Panc1 (cell line): ENCODE measurements around the gene MBD5. TPM values are rescaled to one million over a fixed set of nuclear protein-coding genes. Genes with fewer than 3 reads are reported as not detected.

Experiments
- ATAC-seq: fragments of 200-7000 bp; cut with Tn5 transposase; 2 replicates; pipeline ENCODE4 v1.9.1; 2020; ENCODE audit warnings: mild to moderate bottlenecking, moderate library complexity
- BruUV-seq: library from RNA; stranded (reverse); fragments of 400-500 nt; replicated peaks from 2 replicates; lab custom pipeline; 2021; lab: Mats Ljungman, UMichigan
- CTCF ChIA-PET: fragments of 300-600 bp; sonication (Branson Sonifier 250); formaldehyde crosslinking; loops from one replicate; lab custom pipeline; 2022; ENCODE audit warnings: antibody characterized with exemption; lab: Charles Lee
- POLR2A ChIA-PET: fragments of 300-600 bp; sonication (Branson Sonifier 250); formaldehyde crosslinking; loops from one replicate; lab custom pipeline; 2022; ENCODE audit warnings: antibody characterized with exemption; lab: Charles Lee
- DNase-seq: peaks from one replicate; pipeline ENCODE4 v3.0.0-alpha.2; 2010; ENCODE audit warnings: low read depth, low spot score
- H3K27ac ChIP-seq: 2 replicates; pipeline ENCODE4 v1.5.1; 2011; ENCODE audit warnings: mild to moderate bottlenecking, low read length, inconsistent platforms
- H3K27me3 ChIP-seq: fragments of 200-500 bp; sonication (Bioruptor generic); 2 replicates; pipeline ENCODE4 v1.6.0; 2014; ENCODE audit warnings: low read length, inconsistent platforms; ENCODE audit not compliant: control insufficient read depth, insufficient read depth
- H3K36me3 ChIP-seq: fragments of 200-500 bp; sonication (Bioruptor generic); 2 replicates; pipeline ENCODE4 v1.5.1; 2014; ENCODE audit warnings: inconsistent platforms, mild to moderate bottlenecking, low read length, moderate library complexity; ENCODE audit not compliant: control insufficient read depth, insufficient read depth
- H3K4me1 ChIP-seq: 2 replicates; pipeline ENCODE4 v1.5.1; 2011; ENCODE audit warnings: inconsistent platforms, mild to moderate bottlenecking, low read length, moderate library complexity; ENCODE audit not compliant: control insufficient read depth, insufficient read depth
- H3K4me3 ChIP-seq, 2 experiments: 2 replicates each; pipeline ENCODE4 v1.5.1; 2011 to 2012; ENCODE audit warnings: low read depth in 2 of 2, low read length in 2 of 2, mild to moderate bottlenecking in 2 of 2, inconsistent platforms in 1 of 2, moderate library complexity in 1 of 2
- H3K9me3 ChIP-seq: fragments of 200-500 bp; sonication (Bioruptor generic); 2 replicates; pipeline ENCODE4 v1.5.1; 2014; ENCODE audit warnings: low read depth, mild to moderate bottlenecking, inconsistent platforms, low read length, moderate library complexity; ENCODE audit not compliant: control insufficient read depth, insufficient read depth
- CTCF ChIP-seq: fragments of 450-650 bp; IDR thresholded peaks from 2 replicates; pipeline ENCODE4 v1.5.1; 2017; ENCODE audit warnings: mild to moderate bottlenecking
- POLR2AphosphoS5 ChIP-seq: IDR thresholded peaks from 2 replicates; pipeline ENCODE4 v1.6.1; 2012; ENCODE audit warnings: mild to moderate bottlenecking, low read depth, low read length, moderate library complexity
- REST ChIP-seq, 2 experiments: IDR thresholded peaks; 2 replicates each; pipeline ENCODE4 v1.6.1; 2011 to 2012; ENCODE audit warnings: low read depth in 2 of 2, control low read depth in 1 of 2, low read length in 1 of 2, mild to moderate bottlenecking in 1 of 2, moderate library complexity in 1 of 2; ENCODE audit not compliant: insufficient read depth in 1 of 2
- SIN3A ChIP-seq: IDR thresholded peaks from 2 replicates; pipeline ENCODE4 v1.6.1; 2012; ENCODE audit warnings: low read depth, mild to moderate bottlenecking, low read length, moderate library complexity, borderline replicate concordance; ENCODE audit not compliant: insufficient read depth
- TCF7L2 ChIP-seq: IDR thresholded peaks from 2 replicates; pipeline ENCODE4 v1.6.1; 2011; ENCODE audit warnings: mild to moderate bottlenecking, low read depth, low read length, inconsistent platforms
- in situ Hi-C: cut with HindIII; loops from 2 replicates; pipeline ENCODE4 v1.10.0; 2016; ENCODE audit warnings: low sequenced_read_pairs, low pct_unique_long_range_greater_than_20kb
- intact Hi-C: fragments of 100-400 bp; cut with micrococcal nuclease; formaldehyde crosslinking; loops from one replicate; pipeline ENCODE4 v1.10.0; 2022; ENCODE audit not compliant: unreplicated experiment
- total RNA-seq: library from RNA; stranded (reverse); gene quantifications from one replicate; pipeline ENCODE4 v1.2.1, GENCODE V29; 2021; ENCODE audit not compliant: unreplicated experiment

Gene MBD5
- total RNA-seq, 1 experiment from 2014 or later = 40.2 TPM

GRCh38 chr2:148020111-148021058 lies 506 bp upstream of the MBD5 start, which contains the start of gene ORC4:
Gene ORC4, minus strand, starts transcription at chr2:148020737. Its CDS starts 44,779 bp downstream, at chr2:147975958.
- ATAC-seq (peak; percentile 96), DNase-seq (peak; percentile 95)
- Histone ChIP-seq H3K27me3 (no peaks in the 10 kb centered on the region), H3K4me1 (peaks cover 24% of the 10 kb centered on the region; the same call in 1 of the 2 replicates), H3K27ac (peak within 1 kb of the TSS; percentile 96), H3K4me3 (peak within 1 kb of the TSS; percentile 93 to 98), H3K36me3 (peaks cover 2% of the 10 kb centered on the region; the same call in 1 of the 2 replicates), H3K9me3 (no peaks in the 10 kb centered on the region)
- intact Hi-C loops = no loop called here
- TF ChIP-seq SIN3A = peak; percentile 63; the same call in 1 of the 2 replicates
- TF ChIP-seq REST (IDR thresholded peaks at IDR 0.05; ENCODE audit: insufficient read depth in 1 of 2, low read depth in 2 of 2, low read length in 1 of 2) = no peak
- peak; percentile 72 for TF ChIP-seq CTCF
- 0 out of 2 replicates have a peak, but pooled peaks have one; percentile 28 for TF ChIP-seq TCF7L2
- TF ChIP-seq POLR2AphosphoS5 = peak; percentile 45; the same call in 1 of the 2 replicates
- ChIA-PET CTCF (interaction anchor here (0.6 to 1.2 kb wide), 11 partner anchors 16 to 1793 kb away, joined by 3 to 11 read pairs (median 4); no protein-coding TSS in a partner anchor), POLR2A (interaction anchor here (0.6 kb wide), 2 partner anchors 454 to 732 kb away, joined by 3 to 10 read pairs; no protein-coding TSS in a partner anchor)
- in situ Hi-C loops = no loop called here
- TSS peak; percentile 80 for BruUV-seq

- Histone ChIP-seq H3K4me1 (peaks cover 24% of the 10 kb centered on the region; the same call in 1 of the 2 replicates), H3K27ac (peak overlapping the region; percentile 93), H3K27me3 (no peaks in the 10 kb centered on the region), H3K9me3 (no peaks in the 10 kb centered on the region), H3K36me3 (peaks cover 2% of the 10 kb centered on the region; the same call in 1 of the 2 replicates), H3K4me3 (peak overlapping the region; percentile 90 to 98)
- BruUV-seq = no TSS peak
- ATAC-seq (no peak), DNase-seq (no peak)
- in situ Hi-C loops = no loop called here
- intact Hi-C loops = no loop called here
- ChIA-PET POLR2A (interaction anchor here (0.7 kb wide), 1 partner anchor 49 kb away, joined by 4 read pairs; no protein-coding TSS in a partner anchor), CTCF (no interaction called here)
- TF ChIP-seq TCF7L2 = no peak
- no peak for TF ChIP-seq POLR2AphosphoS5
- no peak for TF ChIP-seq SIN3A
- no peak for TF ChIP-seq CTCF
- no peak for TF ChIP-seq REST (IDR thresholded peaks at IDR 0.05; ENCODE audit: insufficient read depth in 1 of 2, low read depth in 2 of 2, low read length in 1 of 2)
Measured at GRCh38 chr2:148021886-148022285, 995 bp downstream of the MBD5 start.
